CD4-positive, alpha-beta T cell treated with Interleukin-2 at 100 ng/mL for 4 hours (primary cell): ENCODE data around the gene APOO.

Source experiments
- DNase-seq: peaks from one replicate; pipeline ENCODE4 v3.0.0-alpha.2; 2020; ENCODE audit warnings: low spot score

The APOO gene

DNA sequence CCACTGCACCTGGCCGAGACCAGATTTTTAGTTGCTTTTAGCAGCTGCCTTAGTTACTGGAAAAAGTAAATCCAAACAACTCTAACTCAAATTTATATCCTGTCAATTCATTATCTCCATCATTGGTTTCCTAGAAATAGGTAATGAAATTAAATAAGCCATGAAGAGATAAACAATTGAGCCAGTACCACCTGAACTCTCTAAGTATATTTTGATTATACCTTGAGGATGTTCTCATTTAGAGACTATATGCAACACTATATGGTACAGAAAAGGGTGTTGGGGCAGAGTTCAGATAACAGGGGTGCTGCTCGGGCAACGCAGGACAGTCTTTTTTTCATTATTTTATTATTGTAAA, 89.8 kb downstream of the APOO start:
- no peak for DNase-seq

- no peak for DNase-seq
Observed at GRCh38 chrX:23816179-23816578, 91.6 kb downstream of the APOO start.

- DNase-seq: no peak
Observed at GRCh38 chrX:23815376-23815775, 92.4 kb downstream of the APOO start.

DNA sequence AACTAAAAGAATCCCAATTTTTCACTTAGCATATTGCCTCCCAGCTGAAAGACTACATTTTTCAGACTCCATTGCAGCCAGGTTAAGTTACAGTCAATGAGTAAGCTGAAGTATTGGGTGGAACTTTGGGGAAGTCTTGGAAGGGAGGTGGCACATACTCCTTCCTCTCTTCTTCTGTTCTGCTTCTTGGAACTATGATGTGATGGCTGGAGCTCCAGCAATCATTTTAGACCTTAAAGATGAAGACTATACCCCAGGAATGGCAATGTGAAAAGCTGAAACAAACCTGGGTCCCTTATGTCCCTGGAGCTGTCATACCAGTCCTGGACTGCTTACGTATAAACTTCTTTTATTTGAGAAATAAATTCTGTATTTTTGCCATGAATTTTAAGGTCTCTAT, 93.9 kb downstream of the APOO start:
- DNase-seq: no peak

- DNase-seq: no peak
Observed at GRCh38 chrX:23811656-23812055, 96.1 kb downstream of the APOO start.

DNA sequence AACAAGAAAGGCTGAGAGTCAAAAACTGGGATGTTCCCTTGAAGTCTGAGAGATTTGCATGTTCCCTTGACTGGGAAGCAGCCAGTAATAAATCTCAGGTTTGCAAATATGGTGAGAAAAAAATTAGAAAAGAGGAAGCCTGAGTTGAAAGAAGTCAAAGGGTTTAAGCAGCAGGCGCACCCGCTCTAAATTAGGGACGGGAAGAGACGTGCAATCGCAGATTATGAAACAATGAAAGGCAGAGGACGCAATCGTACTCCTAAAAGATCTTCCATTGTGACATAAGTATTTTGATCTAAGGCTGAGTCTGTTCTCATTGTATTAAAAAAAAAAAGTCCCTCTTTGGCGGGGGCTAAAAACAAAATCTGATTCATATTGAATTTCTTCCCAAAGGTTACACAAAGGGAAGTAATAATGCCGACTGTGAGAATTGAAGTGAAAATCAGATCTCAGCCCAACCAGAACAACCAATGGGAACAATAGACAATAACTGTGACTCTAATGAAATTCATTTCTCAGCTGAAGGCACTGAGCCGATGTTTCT, 96.6 kb downstream of the APOO start:
- no peak for DNase-seq

- DNase-seq: no peak
Observed at GRCh38 chrX:23810279-23810678, 97.5 kb downstream of the APOO start.

DNA sequence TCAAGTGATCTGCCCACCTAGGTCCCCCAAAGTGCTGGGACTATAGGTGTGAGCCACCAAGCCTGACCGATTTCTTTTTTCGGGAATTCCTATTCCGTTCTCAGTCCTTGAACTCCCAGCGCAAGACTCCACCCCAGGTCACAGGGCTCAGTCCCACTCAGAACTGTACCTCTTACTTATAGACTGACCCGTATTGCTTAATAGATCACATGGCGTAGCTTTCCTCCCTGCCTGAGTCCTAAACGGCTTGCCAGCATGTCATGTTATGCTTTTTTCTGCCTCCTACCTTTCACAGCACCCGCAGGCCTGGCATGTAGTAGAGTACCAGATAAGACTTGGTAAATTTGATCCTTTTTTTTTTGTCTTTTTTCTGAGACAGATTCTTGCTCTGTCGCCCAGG, 102.3 kb downstream of the APOO start:
- no peak for DNase-seq

- no peak for DNase-seq
Observed at GRCh38 chrX:23804578-23804977, 103.2 kb downstream of the APOO start.

GRCh38 chrX:23803931-23804381, 103.8 kb downstream of the APOO start:
- DNase-seq: no peak

DNA sequence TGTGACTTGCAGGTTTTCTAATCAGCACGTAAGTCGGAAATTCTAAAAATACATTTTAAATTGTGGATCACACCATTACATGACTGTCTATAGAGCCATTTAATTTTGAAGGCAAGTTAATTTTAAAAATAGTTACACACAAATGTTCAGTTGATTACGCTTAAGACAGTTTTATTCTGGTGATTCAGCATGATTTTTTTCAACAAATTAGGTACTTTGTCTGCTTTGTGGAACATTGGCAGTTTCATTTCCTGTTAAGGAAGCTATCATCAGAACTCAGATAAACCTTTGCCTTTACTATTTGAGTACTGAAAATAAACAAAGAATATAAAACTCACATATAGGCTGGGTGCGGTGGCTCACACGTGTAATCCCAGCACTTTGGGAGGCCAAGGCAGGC, 105.3 kb downstream of the APOO start:
- no peak for DNase-seq

DNA sequence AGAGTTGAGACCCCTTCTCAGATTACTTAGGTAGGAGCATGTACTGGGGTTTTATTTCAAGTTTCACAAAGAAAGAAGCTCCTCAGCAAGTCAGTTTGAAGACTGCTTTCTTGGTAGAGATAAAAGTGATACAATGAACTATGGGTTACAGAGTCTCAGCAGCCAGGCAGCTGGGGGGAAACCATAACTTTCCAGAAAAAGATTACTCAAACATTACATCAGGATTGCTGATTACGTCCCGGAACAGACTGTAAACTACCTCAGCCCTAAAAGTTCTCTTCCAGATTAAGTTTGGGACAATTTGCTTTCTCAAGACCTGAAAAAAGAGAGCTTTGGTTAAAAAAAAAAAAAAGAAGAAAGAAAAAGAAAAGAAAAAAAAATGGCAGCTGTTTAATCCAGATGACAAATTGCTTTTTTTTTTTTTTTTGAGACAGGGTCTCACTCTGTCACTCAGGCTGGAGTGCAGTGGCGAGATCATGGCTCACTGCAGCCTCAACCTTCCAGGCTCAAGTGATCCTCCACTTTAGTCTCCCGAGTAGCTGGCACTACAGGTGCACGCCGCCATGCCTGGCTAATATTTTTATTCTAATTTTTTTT, 108.2 kb downstream of the APOO start:
- no peak for DNase-seq

DNA sequence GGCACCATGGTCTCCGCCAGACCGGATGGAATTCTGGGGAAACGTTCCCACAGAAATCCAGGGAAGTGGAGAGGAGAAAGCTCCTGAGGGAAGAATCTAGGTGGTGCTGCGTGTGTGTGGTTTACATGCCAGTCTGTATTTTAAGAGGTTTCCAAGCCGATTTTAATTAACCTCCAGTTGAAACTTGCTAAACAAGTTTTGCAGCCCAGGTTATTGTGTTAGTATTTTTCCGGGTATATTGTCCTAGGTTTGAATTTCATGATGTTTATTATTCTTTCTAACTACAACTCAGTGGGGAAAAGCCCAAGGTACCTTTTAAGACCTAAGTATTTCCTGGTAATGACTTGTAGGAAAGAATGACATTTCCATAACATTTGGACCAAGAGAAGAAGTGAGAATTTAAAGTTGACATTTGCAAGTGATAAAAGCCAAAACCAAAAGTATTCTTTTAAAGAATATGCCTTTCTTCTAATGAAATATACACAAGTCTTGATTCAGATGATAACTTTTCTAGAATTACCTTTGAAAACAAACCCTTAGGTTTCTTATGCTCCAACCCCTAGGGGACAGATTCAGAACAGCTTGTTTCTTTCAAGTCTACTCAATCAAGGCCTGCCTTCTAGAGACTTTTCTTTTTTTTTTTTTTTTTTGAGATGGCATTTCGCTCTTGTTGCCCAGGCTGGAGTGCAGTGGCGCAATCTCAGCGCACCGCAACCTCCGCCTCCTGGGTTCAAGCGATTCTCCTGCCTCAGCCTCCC, 110.2 kb downstream of the APOO start:
- DNase-seq: no peak

DNA sequence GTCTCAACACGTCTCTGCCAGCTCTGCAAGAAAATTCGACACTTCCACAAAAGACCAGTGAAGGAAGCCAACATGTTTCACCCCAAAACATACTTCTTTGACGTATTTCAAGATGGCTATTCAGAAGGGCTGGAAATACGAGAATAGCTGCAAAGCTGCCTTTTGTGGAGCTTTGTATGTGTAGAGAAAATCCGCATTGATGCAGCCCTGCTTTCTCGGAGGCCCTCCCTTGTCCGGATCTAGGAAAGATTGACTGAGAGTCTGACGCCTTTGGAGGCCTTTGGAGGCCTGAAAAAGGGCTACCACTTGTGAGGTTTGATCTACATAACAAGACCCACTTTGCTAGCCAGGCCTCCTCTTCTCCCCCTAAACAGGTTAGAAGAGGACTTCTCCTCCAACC, 112.5 kb downstream of the APOO start:
- no peak for DNase-seq

DNA sequence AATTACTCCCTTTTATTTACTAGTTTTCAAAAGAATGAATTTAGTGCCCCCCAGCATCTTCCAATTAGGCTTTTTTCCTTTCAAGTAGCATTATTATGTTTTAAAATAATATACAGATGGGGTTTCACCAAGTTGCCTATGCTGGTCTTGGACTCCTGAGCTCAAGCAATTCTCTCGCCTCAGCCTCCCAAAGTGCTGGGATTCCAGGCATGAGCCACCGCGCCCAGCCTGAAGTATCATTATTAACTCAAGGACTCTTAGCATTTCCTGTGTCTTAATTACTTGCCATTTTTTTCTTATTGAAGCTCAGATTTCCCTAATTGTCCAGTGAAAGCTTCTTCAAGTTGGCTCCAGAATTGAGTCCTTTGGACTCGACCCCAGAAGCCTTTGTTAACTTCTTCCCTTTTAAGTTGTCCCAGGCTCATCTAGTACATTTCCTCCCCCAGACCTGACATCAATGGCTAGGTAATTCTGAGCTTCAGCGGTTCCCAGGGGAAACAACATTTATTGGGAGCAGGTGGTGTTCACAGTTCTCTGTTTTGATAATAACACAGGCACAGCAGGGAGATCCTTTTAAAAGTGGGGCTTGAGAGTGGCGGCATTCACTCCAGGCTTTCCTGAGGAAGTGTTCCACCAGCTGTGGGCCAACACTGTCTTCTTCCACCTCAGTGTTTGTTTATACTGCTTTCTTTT, 114.7 kb downstream of the APOO start:
- no peak for DNase-seq

GRCh38 chrX:23790155-23790497, 117.6 kb downstream of the APOO start:
- DNase-seq: no peak

DNA sequence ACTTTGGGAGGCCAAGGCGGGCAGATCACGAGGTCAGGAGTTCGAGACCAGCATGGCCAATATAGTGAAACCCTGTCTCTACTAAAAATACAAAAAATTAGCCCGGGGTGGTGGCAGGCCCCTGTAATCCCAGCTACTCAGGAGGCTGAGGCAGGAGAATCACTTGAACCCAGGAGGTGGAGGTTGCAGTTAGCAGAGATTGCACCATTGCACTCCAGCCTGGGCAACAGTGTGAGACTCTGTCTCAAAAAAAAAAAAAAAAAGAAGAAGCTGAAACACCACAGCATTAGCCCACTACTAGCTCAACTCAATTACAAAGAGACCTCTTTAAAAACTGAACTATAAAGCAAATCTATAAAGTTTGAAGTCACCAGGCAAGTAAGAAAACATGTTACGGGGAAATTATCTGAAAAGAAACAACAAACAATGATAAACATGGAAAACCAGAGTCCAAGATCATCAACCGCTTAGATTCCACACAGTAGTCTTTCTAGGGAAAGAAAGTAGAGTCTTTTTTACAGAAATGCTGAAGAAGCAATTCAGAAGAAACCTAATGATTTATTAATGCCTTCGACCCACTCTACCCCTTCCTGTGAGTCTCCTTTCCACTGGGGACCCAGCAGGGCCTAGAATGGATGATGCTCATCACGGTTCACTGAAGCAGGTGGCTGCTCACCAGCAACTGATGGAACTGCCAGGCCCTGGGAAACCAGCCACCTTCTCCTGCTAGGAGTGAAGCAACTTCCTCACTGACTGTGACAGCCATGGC, 118.2 kb downstream of the APOO start:
- DNase-seq: no peak

DNA sequence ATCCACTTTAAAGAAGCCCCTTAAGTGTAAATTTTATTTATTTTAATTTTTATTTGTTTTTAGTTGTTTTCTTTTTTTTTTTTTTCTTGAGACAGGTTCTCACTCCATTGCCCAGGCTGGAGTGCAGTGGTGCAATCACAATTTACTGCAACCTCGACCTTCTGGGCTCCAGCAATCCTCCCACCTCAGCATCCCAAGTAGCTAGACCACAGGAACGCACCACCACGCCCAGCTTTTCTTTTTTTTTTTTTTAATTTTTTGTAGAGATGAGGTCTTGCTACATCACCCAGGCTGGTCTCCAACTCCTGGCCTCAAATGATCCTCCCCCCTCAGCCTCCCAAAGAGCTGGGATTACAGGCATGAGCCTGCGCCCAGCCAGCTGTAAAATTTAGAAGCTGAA, 118.8 kb downstream of the APOO start:
- DNase-seq: no peak

GRCh38 chrX:23788521-23788920, 119.2 kb downstream of the APOO start:
- DNase-seq: no peak

GRCh38 chrX:23787745-23788118, 120.0 kb downstream of the APOO start:
- no peak for DNase-seq

DNA sequence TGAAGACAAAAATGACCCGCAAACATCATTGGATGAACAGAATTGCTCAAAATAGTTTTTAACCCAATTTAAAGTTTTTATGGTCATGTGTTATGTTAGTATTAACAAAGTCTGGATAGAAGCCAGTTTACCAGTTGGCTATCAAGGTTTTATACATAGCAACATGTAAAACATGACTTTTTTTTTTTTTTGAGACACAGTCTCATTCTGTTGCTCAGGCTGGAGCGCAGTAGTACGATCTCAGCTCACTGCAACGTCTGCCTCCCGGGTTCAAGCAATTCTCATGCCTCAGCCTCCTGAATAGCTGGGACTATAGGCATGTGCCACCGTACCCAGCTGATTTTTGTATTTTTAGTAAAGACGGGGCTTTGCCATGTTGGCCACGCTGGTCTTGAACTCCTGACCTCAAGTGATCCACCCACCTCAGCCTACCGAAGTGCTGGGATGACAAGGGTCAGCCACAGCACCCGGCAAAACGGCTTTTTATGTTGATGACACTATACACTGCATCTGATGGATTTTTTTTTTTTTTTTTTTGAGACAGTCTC, 121.4 kb downstream of the APOO start:
- DNase-seq: no peak

- no peak for DNase-seq
Observed at GRCh38 chrX:23785580-23785979, 122.2 kb downstream of the APOO start.
